Type B pancreatic cell (in vitro differentiated cells): Measurements from ENCODE around the gene THTPA. TPM values are rescaled to one million over a fixed set of nuclear protein-coding genes. Genes with fewer than 3 reads are reported as not detected.

Experiments
- DNase-seq: peaks from one replicate; pipeline ENCODE4 v3.0.0; 2021; ENCODE audit warnings: mixed read lengths; ENCODE audit not compliant: unreplicated experiment; ENCODE audit errors: extremely low spot score
- H3K27ac Mint-ChIP-seq: 2 replicates; pipeline ENCODE4 v1.8.0; 2021; ENCODE audit warnings: mild to moderate bottlenecking, mixed read lengths
- H3K27me3 Mint-ChIP-seq: 2 replicates; pipeline ENCODE4 v1.8.0; 2021; ENCODE audit warnings: mixed read lengths
- H3K36me3 Mint-ChIP-seq: 2 replicates; pipeline ENCODE4 v1.8.0; 2021; ENCODE audit warnings: mixed read lengths
- H3K4me1 Mint-ChIP-seq: one replicate; pipeline ENCODE4 v1.8.0; 2021; ENCODE audit warnings: mixed read lengths; ENCODE audit not compliant: unreplicated experiment
- H3K4me3 Mint-ChIP-seq: 2 replicates; pipeline ENCODE4 v1.8.0; 2021; ENCODE audit warnings: mild to moderate bottlenecking, mixed read lengths
- H3K9me3 Mint-ChIP-seq: 2 replicates; pipeline ENCODE4 v1.8.0; 2021; ENCODE audit warnings: mixed read lengths
- long read RNA-seq: library from polyadenylated mRNA; unstranded; transcript quantifications from one replicate; pipeline ENCODE4 v2.0.0, GENCODE V29; 2020
- total RNA-seq: library from RNA; stranded (reverse); gene quantifications from 2 replicates; pipeline ENCODE4 v1.2.1, GENCODE V29; 2021; ENCODE audit warnings: low replicate concordance
- TF ChIP-seq, protein P1 (sequence below): fragments of 200-600 bp; sonication (generic); conservative IDR thresholded peaks from 2 replicates; pipeline ENCODE4 v1.5.0; 2021; ENCODE audit warnings: antibody characterized with exemption, mild to moderate bottlenecking

Gene THTPA, protein sequence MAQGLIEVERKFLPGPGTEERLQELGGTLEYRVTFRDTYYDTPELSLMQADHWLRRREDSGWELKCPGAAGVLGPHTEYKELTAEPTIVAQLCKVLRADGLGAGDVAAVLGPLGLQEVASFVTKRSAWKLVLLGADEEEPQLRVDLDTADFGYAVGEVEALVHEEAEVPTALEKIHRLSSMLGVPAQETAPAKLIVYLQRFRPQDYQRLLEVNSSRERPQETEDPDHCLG
- total RNA-seq, result 14.3 and 16.4 TPM in 2 replicates
- long read RNA-seq, transcript THTPA-205 (2 exons, 571 nt), result minor isoform, 6 of 20 reads
- long read RNA-seq, transcript THTPA-201 (2 exons, 2,860 nt), result major isoform, 9 of 20 reads
- long read RNA-seq, partial matches to known transcripts, result 0 of 20 reads
- long read RNA-seq, other reads (novel, unspliced or antisense), result 1 of 20 reads

DNA sequence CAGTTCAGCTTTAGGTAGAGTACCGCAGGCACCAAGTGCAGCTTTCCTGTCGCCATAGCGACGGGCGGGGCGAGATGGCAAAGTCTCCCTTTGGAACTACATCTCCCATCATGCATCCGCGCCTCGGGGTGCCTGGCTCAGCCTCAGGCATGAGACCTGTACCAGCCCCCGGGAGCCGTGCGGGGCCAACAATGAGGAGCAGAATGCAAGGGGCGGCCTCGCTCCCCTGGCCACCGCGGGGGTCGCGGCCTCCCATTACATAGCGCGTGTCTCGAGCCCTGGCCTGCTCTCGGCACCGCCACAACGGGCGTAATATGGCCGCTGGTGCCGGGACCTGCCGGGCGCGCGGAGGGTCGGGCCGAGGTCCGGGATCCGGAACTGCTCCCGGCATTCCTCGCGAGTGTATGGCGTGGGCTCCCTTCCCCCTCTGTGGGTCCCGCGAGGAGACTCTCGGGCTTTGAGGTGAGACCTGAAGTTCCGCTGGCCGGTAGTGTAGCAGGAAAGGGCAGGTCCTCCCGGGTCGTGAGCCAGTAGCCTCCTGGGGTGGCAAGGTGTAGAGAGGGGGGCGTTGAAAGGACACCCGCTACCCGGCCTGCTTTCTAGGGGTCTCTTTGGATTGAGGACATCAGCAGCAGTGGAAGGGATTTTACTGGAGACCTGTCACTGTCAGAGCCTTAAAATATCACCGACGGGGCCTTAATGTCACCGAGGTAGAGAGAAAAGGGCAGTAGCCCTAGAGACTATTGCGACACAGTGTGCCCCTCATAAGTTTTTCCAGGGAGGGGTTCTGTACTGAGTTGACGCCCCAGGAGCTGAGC lies at the start of gene THTPA:
Gene THTPA, plus strand, starts transcription at position 390 of the 818 bp plus-strand sequence. CDS start 487 bp downstream, outside the sequence.
- TF ChIP-seq, protein P1, sequence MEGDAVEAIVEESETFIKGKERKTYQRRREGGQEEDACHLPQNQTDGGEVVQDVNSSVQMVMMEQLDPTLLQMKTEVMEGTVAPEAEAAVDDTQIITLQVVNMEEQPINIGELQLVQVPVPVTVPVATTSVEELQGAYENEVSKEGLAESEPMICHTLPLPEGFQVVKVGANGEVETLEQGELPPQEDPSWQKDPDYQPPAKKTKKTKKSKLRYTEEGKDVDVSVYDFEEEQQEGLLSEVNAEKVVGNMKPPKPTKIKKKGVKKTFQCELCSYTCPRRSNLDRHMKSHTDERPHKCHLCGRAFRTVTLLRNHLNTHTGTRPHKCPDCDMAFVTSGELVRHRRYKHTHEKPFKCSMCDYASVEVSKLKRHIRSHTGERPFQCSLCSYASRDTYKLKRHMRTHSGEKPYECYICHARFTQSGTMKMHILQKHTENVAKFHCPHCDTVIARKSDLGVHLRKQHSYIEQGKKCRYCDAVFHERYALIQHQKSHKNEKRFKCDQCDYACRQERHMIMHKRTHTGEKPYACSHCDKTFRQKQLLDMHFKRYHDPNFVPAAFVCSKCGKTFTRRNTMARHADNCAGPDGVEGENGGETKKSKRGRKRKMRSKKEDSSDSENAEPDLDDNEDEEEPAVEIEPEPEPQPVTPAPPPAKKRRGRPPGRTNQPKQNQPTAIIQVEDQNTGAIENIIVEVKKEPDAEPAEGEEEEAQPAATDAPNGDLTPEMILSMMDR, result no peak
- H3K4me1 Mint-ChIP-seq, result peaks cover 26% of the 10 kb centered on the region
- H3K27me3 Mint-ChIP-seq, result no peaks in the 10 kb centered on the region
- H3K27ac Mint-ChIP-seq, result peak within 1 kb of the TSS; percentile 88
- H3K9me3 Mint-ChIP-seq, result no peaks in the 10 kb centered on the region
- H3K36me3 Mint-ChIP-seq, result no peaks in the 10 kb centered on the region
- DNase-seq, result peak; percentile 92
- peak within 1 kb of the TSS; percentile 95 for H3K4me3 Mint-ChIP-seq

DNA sequence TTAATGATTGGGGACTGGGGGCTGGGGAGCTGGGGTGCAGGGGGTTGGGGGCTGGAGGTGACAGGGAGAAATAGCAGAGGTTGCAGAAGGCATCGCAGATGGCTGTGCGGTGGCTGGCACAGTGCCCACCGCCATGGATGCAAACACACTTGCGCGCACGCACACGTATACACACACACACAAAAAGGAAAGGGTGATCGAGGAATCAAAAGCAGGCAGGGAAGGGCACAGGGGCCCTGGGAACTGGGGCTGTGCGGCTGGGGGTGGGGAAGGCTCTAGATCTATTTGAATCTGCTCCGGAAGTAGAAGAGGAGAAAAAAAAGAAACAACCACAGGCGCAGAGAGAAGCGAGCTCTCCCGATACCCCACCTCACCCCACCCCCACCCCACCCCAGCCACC lies 43.9 kb upstream of the THTPA start:
- Mint-ChIP-seq H3K9me3 (no peaks in the 10 kb centered on the region), H3K27me3 (no peaks in the 10 kb centered on the region), H3K4me3 (no peak overlapping the region), H3K27ac (no peak overlapping the region), H3K36me3 (peaks cover 5% of the 10 kb centered on the region), H3K4me1 (no peaks in the 10 kb centered on the region)
- TF ChIP-seq, protein P1, result no peak
- no peak for DNase-seq

DNA sequence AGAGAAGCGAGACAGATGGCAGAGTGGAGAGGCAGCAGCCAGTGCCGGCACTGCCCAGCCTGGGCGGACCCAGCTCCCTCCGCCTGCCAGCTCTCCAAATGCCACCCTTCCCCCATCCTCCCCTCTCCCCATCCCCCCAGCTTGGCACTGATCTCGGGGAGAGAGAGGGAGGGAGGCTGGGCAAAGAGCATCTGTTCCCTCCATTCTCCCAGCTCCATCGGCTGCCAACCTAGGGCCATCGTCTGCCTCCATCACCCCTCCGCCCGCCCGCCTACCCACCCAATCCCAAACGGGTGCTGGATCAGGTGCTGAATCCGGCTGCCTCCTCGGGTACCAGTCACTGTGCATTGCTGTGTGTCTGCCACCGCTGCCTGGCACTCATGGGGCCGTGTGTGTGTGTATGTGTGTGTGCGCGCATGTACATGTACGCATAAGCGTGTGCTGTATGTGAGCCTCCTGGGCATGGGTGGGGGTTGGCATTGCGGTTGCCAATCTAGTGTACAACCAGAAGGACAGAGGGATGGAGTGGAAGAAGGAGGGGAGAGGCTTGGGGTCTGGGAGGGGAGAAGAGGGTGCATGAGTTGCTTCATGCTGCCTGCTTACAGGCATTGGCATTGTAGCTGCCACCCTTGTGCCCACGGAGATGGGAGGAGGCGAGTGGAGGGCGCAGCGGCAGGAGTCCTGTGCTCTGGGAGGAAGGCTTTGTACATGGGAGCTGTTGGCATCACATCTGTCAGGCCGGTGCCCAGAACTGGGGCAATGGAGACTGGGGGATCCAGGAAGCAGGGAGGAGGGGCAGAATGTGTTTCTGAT lies 42.9 kb upstream of the THTPA start:
- TF ChIP-seq, protein P1, result no peak
- no peak for DNase-seq
- H3K36me3 Mint-ChIP-seq, result peaks cover 5% of the 10 kb centered on the region
- H3K4me1 Mint-ChIP-seq, result no peaks in the 10 kb centered on the region
- no peaks in the 10 kb centered on the region for H3K9me3 Mint-ChIP-seq
- no peak overlapping the region for H3K4me3 Mint-ChIP-seq
- H3K27ac Mint-ChIP-seq, result no peak overlapping the region
- no peaks in the 10 kb centered on the region for H3K27me3 Mint-ChIP-seq

DNA sequence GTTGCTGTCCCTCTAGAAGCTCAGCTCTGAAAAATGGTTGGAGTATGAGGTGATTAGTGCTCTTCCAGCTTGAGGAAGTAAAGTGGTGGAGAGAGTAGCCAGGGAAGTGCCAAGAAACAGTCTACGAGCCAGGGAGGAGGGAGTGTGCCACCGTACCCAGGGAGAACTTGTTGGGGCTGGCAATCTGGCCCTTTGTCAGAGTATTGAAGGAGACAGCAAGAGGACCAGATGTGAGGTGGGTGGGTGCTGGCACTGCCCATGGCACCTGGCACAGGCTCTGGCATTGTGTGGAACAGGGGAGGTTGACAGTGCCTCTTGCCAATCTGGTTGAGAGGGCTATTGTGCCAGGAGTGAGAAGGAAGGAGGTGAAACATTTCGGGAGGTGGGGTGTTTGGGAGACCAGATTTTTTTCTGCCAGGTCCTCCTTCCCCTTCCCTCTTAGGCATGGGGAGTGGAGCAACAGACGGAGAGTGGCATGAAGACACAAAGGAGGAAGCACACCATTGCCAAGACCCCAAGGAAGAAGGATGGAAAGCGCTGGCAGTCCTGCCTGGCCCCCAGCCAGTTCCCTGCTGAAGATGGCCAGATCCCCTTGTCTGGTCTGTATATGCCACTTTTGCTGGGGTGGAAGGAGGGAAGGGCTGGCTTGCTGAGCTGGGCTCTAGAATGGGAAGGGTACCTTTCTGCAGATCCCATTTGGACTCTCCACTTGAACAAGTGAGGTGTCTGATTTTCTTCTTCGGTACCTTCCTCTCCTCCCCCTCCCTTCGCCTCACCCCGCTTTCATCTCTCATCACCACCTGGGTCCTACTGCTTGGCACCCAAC lies 42.0 kb upstream of the THTPA start:
- Mint-ChIP-seq H3K27me3 (no peaks in the 10 kb centered on the region), H3K36me3 (peaks cover 5% of the 10 kb centered on the region), H3K27ac (no peak overlapping the region), H3K4me3 (no peak overlapping the region), H3K9me3 (no peaks in the 10 kb centered on the region), H3K4me1 (peaks cover 4% of the 10 kb centered on the region)
- TF ChIP-seq, protein P1, result no peak
- DNase-seq, result no peak

DNA sequence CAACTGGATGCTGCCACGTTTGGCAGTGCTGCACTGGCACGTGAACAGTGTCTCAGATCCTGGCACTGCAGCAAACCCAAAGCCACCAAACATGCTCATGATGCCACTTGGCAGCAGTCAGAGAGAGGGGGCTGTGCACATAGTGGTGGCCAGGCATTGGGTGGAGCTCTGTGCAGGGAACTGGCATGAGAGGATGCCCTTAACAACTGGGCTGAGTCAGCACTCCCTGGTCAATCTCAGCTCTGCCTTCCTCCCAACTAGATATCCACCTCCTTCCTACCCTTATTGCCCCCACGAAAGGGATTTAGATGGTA lies 41.5 kb upstream of the THTPA start:
- DNase-seq, result no peak
- Mint-ChIP-seq H3K9me3 (no peaks in the 10 kb centered on the region), H3K4me3 (no peak overlapping the region), H3K27me3 (no peaks in the 10 kb centered on the region), H3K36me3 (peaks cover 7% of the 10 kb centered on the region), H3K27ac (no peak overlapping the region), H3K4me1 (peaks cover 5% of the 10 kb centered on the region)
- TF ChIP-seq, protein P1, result no peak
